ENCODE data around the gene TMEM50B.

DNA sequence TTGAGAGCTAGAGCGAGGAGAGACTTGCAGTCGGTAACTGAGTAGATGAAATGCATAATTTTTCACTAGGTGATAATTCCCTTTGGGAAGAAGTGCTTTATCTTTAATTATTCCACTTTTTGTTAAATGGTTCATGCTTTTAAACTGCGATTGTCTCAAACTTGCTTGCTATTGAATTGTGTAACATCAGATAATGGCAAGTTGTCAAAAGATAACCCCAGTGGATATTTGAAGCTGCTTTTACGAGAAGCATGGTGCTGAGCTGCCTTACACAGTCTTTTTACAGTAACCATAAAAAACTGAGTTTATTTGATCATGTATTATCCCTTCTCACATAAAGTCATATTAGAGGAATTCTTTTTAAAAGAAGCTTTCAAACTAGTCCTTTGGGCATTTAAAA is 30.2 kb downstream of the TMEM50B start:
- TF ChIP-seq POLR2A (IDR thresholded peaks at IDR 0.05; ENCODE audit: low read length) (no peak), SMC3 (IDR thresholded peaks at IDR 0.05) (no peak), EP300 (IDR thresholded peaks at IDR 0.05) (no peak), CHD4 (IDR thresholded peaks at IDR 0.05; ENCODE audit: borderline replicate concordance) (no peak), KDM5A (IDR thresholded peaks at IDR 0.05) (no peak), KDM1A (IDR thresholded peaks at IDR 0.05; ENCODE audit: low read depth) (no peak), MAFK (IDR thresholded peaks at IDR 0.05; ENCODE audit: partially characterized antibody) (no peak)
- TF ChIP-seq, protein P1, sequence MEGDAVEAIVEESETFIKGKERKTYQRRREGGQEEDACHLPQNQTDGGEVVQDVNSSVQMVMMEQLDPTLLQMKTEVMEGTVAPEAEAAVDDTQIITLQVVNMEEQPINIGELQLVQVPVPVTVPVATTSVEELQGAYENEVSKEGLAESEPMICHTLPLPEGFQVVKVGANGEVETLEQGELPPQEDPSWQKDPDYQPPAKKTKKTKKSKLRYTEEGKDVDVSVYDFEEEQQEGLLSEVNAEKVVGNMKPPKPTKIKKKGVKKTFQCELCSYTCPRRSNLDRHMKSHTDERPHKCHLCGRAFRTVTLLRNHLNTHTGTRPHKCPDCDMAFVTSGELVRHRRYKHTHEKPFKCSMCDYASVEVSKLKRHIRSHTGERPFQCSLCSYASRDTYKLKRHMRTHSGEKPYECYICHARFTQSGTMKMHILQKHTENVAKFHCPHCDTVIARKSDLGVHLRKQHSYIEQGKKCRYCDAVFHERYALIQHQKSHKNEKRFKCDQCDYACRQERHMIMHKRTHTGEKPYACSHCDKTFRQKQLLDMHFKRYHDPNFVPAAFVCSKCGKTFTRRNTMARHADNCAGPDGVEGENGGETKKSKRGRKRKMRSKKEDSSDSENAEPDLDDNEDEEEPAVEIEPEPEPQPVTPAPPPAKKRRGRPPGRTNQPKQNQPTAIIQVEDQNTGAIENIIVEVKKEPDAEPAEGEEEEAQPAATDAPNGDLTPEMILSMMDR (IDR thresholded peaks at IDR 0.05), result no peak
- TF ChIP-seq, protein P2, sequence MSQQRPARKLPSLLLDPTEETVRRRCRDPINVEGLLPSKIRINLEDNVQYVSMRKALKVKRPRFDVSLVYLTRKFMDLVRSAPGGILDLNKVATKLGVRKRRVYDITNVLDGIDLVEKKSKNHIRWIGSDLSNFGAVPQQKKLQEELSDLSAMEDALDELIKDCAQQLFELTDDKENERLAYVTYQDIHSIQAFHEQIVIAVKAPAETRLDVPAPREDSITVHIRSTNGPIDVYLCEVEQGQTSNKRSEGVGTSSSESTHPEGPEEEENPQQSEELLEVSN (IDR thresholded peaks at IDR 0.05; ENCODE audit: borderline replicate concordance, low read depth), result no peak

All from A549 (cell line).